ENCODE data around the gene PTPRF. TPM values are rescaled to one million over a fixed set of nuclear protein-coding genes. Genes with fewer than 3 reads are reported as not detected.

Gene PTPRF
- total RNA-seq, 4 donors from 2014 or later: 53.2 to 80.6 (median 71.7) TPM

DNA sequence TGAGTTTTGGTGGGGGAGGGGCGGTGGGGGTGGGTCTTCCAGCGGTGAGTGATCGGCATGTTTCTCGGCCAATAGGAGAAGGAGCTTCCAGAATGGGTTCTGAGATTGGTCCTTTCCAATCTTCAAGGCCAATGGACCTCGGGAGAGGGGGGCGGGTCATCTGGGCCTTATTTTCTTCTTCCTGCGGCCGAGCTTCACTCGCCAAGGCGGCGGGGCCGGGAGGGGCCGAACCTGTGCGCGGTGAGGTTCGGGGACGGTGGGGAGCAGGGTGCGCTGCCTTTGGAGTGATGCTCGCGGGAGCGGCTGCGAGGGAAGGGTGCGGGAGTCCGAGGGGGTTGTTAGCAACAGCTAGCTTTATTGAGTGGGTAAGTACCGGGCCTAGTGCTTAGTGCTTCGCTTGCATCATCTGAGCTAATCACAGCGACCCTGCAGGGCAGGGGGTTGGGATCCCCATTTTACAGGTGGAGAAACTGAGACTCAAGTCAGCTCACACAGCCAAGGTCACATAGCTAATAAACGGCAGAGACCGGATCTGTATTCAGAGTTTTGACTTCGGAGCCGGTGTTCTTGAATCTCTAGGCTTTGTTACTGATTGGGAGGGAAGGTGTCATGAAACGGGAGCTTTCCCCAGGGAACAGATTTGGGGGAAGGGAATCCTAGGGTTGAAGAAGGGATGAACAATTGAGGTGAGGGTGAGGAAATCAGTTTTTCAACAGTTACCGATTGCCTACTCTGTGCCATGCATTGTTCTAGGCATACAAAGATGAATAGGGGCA, 119.8 kb downstream of the PTPRF start:
- intact Hi-C loops (cut with DNase I): no loop called here
- peak; percentile 58 to 84 for TF ChIP-seq POLR2A (IDR thresholded peaks at IDR 0.05)
- TF ChIP-seq, protein P1, sequence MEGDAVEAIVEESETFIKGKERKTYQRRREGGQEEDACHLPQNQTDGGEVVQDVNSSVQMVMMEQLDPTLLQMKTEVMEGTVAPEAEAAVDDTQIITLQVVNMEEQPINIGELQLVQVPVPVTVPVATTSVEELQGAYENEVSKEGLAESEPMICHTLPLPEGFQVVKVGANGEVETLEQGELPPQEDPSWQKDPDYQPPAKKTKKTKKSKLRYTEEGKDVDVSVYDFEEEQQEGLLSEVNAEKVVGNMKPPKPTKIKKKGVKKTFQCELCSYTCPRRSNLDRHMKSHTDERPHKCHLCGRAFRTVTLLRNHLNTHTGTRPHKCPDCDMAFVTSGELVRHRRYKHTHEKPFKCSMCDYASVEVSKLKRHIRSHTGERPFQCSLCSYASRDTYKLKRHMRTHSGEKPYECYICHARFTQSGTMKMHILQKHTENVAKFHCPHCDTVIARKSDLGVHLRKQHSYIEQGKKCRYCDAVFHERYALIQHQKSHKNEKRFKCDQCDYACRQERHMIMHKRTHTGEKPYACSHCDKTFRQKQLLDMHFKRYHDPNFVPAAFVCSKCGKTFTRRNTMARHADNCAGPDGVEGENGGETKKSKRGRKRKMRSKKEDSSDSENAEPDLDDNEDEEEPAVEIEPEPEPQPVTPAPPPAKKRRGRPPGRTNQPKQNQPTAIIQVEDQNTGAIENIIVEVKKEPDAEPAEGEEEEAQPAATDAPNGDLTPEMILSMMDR (IDR thresholded peaks at IDR 0.05): no peak
- WGBS, 2 donors: 0 to 1% methylated on average over 12 to 31 of the region's 33 CpGs

DNA sequence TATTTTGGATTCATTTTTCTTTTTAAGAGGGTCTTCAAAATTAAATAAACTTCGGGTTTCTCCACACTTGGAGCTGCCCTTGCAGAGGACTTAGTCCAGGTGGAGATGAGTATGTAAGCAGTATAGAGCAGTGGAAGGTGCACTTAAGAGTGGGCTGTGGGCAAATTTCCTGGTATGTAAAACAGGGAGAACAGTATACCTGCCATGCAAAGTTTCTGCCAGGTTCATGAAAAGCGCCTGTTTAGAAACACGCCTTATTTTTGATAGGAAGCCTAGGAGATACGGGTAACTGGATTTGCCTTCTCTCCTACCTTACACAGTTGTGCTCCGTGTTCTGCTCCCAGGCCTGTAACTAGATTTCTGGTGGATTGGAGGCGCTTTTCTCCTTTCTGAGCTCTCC, 120.5 kb downstream of the PTPRF start:
- intact Hi-C loops (cut with DNase I): no loop called here
- WGBS, 2 donors: 27 to 42% methylated on average over 6 of the region's 6 CpGs
- no peak overlapping the region for H3K27ac ChIP-seq

More for the DNA sequence above, 119.8 kb downstream of the PTPRF start:
- Histone ChIP-seq H3K4me1 (peaks cover 14 to 16% of the 10 kb centered on the region in 2 donors), H3K4me3 (replicated peaks in 1 of 3) (peak overlapping the region; percentile 19 to 73 (median 66)), H3K9me3 (no peaks in the 10 kb centered on the region), H3K27ac (peak overlapping the region; percentile 89 to 99 (median 90)), H3K36me3 (peaks cover 6 to 22% of the 10 kb centered on the region in 2 donors), H3K27me3 (no peaks in the 10 kb centered on the region)
- DNase-seq: peak; percentile 96 to 97

DNA sequence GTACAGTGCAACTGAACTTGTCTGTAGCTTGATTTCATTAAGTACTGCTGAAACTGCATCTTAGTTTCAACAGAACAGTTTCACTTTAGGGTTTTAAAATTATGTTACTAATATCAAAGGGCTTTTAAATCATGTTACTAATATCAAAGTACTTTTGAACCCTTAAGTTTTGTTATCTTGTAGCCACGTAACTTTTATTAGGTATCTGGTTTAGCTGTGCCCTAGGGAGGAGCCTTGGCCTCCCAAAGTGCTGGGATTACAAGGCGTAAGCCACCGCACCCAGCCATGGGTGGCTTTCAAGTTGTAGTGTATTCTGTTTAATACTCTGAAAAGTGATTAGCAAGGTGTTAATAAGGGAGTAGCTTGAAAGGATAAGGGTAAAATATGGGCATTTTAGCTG, 121.2 kb downstream of the PTPRF start:
- TF ChIP-seq POLR2A (IDR thresholded peaks at IDR 0.05): no peak
- TF ChIP-seq, protein P1 (IDR thresholded peaks at IDR 0.05): no peak
- H3K36me3 ChIP-seq: peaks cover 20 to 36% of the 10 kb centered on the region in 2 donors
- 69 to 90% methylated on average over 3 of the region's 3 CpGs for WGBS, 2 donors
- H3K27me3 ChIP-seq: no peaks in the 10 kb centered on the region
- H3K4me3 ChIP-seq (replicated peaks in 1 of 3): no peak overlapping the region
- intact Hi-C loops (cut with DNase I): no loop called here
- no peaks in the 10 kb centered on the region for H3K9me3 ChIP-seq
- peaks cover 14 to 16% of the 10 kb centered on the region in 2 donors for H3K4me1 ChIP-seq
- no peak overlapping the region for H3K27ac ChIP-seq
- DNase-seq: no peak

More for the DNA sequence above, 120.5 kb downstream of the PTPRF start:
- Histone ChIP-seq H3K36me3 (peaks cover 13 to 29% of the 10 kb centered on the region in 2 donors), H3K4me1 (peaks cover 14 to 16% of the 10 kb centered on the region in 2 donors), H3K9me3 (no peaks in the 10 kb centered on the region), H3K4me3 (replicated peaks in 1 of 3) (peak overlapping the region in 2 of 3 donors; percentile 66 to 73), H3K27me3 (no peaks in the 10 kb centered on the region)
- DNase-seq: no peak
- no peak for TF ChIP-seq POLR2A (IDR thresholded peaks at IDR 0.05)
- TF ChIP-seq, protein P1 (IDR thresholded peaks at IDR 0.05): no peak

DNA sequence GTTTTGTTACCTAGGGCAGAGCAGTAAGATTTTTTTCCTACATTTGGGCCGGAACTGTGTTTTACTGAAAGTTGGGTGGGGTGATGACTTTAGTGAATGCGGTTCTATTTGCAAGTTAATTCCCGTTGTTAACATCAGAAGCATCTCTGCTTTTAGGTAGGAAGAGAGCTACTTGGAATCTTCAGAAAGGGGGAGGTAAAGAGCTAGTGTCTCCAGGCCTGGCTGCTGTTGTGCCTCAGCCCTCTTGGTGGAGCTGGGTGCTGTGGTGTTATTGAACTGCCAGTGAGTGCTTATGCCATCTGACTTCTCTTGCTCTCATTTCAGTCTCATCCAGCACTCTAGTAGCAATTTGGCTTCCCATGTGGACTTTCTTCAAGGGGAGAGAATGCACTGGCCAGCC, 122.7 kb downstream of the PTPRF start:
- H3K4me3 ChIP-seq (replicated peaks in 1 of 3): no peak overlapping the region
- H3K9me3 ChIP-seq: no peaks in the 10 kb centered on the region
- no peak overlapping the region for H3K27ac ChIP-seq
- peaks cover 14 to 16% of the 10 kb centered on the region in 2 donors for H3K4me1 ChIP-seq
- peaks cover 34 to 50% of the 10 kb centered on the region in 2 donors for H3K36me3 ChIP-seq
- no peaks in the 10 kb centered on the region for H3K27me3 ChIP-seq
- no peak for DNase-seq
- 49 to 64% methylated on average over 3 of the region's 3 CpGs for WGBS, 2 donors
- TF ChIP-seq, protein P1 (IDR thresholded peaks at IDR 0.05): no peak
- no peak for TF ChIP-seq POLR2A (IDR thresholded peaks at IDR 0.05)
- intact Hi-C loops (cut with DNase I): no loop called here

DNA sequence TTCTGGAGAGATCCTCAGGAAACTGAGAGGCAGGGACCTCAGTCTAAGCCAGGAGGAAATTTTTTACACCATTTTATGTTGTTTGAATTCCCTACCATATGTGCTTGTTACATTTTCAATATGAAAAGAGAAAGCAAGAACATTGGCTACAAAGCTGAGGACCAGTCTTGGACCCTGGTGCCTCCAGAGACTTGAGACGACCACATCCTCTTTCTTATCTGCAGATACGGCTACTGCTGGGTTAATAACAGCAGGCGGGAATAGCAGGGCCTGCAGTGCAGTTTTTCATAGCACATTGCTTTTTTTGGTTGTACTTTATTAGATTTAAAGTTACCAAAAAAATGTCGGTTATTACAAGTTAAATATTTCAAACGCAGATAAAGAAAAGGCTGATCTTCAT, 123.2 kb downstream of the PTPRF start:
- 83 to 91% methylated on average over 5 of the region's 5 CpGs for WGBS, 2 donors
- Histone ChIP-seq H3K4me1 (peaks cover 14% of the 10 kb centered on the region in 2 donors), H3K9me3 (no peaks in the 10 kb centered on the region), H3K36me3 (peaks cover 39 to 56% of the 10 kb centered on the region in 2 donors), H3K27me3 (no peaks in the 10 kb centered on the region), H3K4me3 (replicated peaks in 1 of 3) (no peak overlapping the region), H3K27ac (no peak overlapping the region)
- no peak for DNase-seq
- TF ChIP-seq, protein P1 (IDR thresholded peaks at IDR 0.05): no peak
- no peak for TF ChIP-seq POLR2A (IDR thresholded peaks at IDR 0.05)
- intact Hi-C loops (cut with DNase I): no loop called here
